Endothelial cell of umbilical vein (primary cell): Measurements from ENCODE around the gene CWC25. TPM values are rescaled to one million over a fixed set of nuclear protein-coding genes. Genes with fewer than 3 reads are reported as not detected.

Experiments
- BruUV-seq: library from RNA; stranded (reverse); fragments of 400-500 nt; replicated peaks from 2 replicates; lab custom pipeline; 2021; lab: Mats Ljungman, UMichigan
- CTCF ChIA-PET: fragments of 300-600, 350-600 bp; sonication (Branson Sonifier 250); formaldehyde crosslinking; loops from one replicate; lab custom pipeline; 2021; ENCODE audit warnings: antibody characterized with exemption, inconsistent platforms; lab: Charles Lee
- POLR2A ChIA-PET: fragments of 300-600, 350-600 bp; sonication (Branson Sonifier 250); formaldehyde crosslinking; loops from one replicate; lab custom pipeline; 2021; ENCODE audit warnings: antibody characterized with exemption, inconsistent platforms; lab: Charles Lee
- DNase-seq: peaks from one replicate; pipeline ENCODE4 v3.0.0-alpha.2; 2011; ENCODE audit warnings: low read depth, low spot score
- FAIRE-seq: peaks from 2 replicates; lab custom pipeline; 2011; peaks lifted over from hg19 to GRCh38; lab: Jason Lieb, UNC
- H2AFZ ChIP-seq: 2 replicates; pipeline ENCODE4 v1.6.0; 2012; ENCODE audit warnings: low read depth, low read length, control low read depth, inconsistent platforms
- H3K27ac ChIP-seq: 2 replicates; pipeline ENCODE4 v1.5.1; 2011; ENCODE audit warnings: low read depth, mild to moderate bottlenecking, control low read depth, low read length, moderate library complexity; ENCODE audit not compliant: insufficient read depth
- H3K27me3 ChIP-seq, 2 experiments: 2 replicates each; pipeline versions ENCODE4 v1.6.0 to v1.6.1; 2011; ENCODE audit warnings: low read length in 2 of 2, mixed read lengths in 1 of 2; ENCODE audit not compliant: control insufficient read depth in 2 of 2, insufficient read depth in 2 of 2
- H3K36me3 ChIP-seq, 2 experiments: 2 replicates in 1 of 2; 3 replicates in 1 of 2; pipeline ENCODE4 v1.5.1; 2011; ENCODE audit warnings: low read length in 2 of 2, mild to moderate bottlenecking in 1 of 2, moderate library complexity in 1 of 2; ENCODE audit not compliant: control insufficient read depth in 2 of 2, insufficient read depth in 2 of 2; ENCODE audit errors: extremely low read depth in 1 of 2
- H3K4me1 ChIP-seq: 3 replicates; pipeline ENCODE4 v1.5.1; 2011; ENCODE audit warnings: mild to moderate bottlenecking, low read length; ENCODE audit not compliant: control insufficient read depth, insufficient read depth; ENCODE audit errors: extremely low read depth
- H3K4me2 ChIP-seq: 2 replicates; pipeline ENCODE4 v1.6.1; 2011; ENCODE audit warnings: low read length, control low read depth, mixed read lengths; ENCODE audit not compliant: insufficient read depth
- H3K4me3 ChIP-seq, 3 experiments: fragments of 200-600 bp in 1 of 3; sonication (generic), shearing (Covaris generic) in 1 of 3; replicated peaks in 1 of 3; 2 replicates each; pipeline ENCODE4 v1.5.1; 2011 to 2016; ENCODE audit warnings: control low read depth in 3 of 3, low read length in 3 of 3, mild to moderate bottlenecking in 2 of 3, inconsistent platforms in 1 of 3, low read depth in 1 of 3, moderate library complexity in 1 of 3; ENCODE audit not compliant: insufficient read depth in 1 of 3
- H3K79me2 ChIP-seq: 2 replicates; pipeline ENCODE4 v1.6.0; 2012; ENCODE audit warnings: low read length, inconsistent platforms; ENCODE audit not compliant: control insufficient read depth, insufficient read depth
- H3K9ac ChIP-seq: replicated peaks from 2 replicates; pipeline ENCODE3; 2011; ENCODE audit warnings: low read length, control low read depth; ENCODE audit not compliant: insufficient read depth; ENCODE audit errors: extremely low read depth
- H3K9me1 ChIP-seq: replicated peaks from 3 replicates; pipeline ENCODE4 v1.6.0; 2011; ENCODE audit warnings: mild to moderate bottlenecking, low read length; ENCODE audit not compliant: control insufficient read depth, insufficient read depth; ENCODE audit errors: extremely low read depth
- H3K9me3 ChIP-seq: replicated peaks from 2 replicates; pipeline ENCODE4 v1.5.1; 2012; ENCODE audit warnings: low read length, inconsistent platforms; ENCODE audit not compliant: control insufficient read depth, insufficient read depth
- H4K20me1 ChIP-seq: replicated peaks from 2 replicates; pipeline ENCODE3; 2011; ENCODE audit warnings: mild to moderate bottlenecking, low read length; ENCODE audit not compliant: control insufficient read depth, insufficient read depth; ENCODE audit errors: extremely low read depth
- CTCF ChIP-seq, 2 donors: IDR thresholded peaks; 1 replicate in 1 of 2; 2 replicates in 1 of 2; pipeline ENCODE4 v1.5.1; 2011; ENCODE audit warnings: low read length in 2 of 2, mild to moderate bottlenecking in 2 of 2, moderate library complexity in 2 of 2, control low read depth in 1 of 2, inconsistent platforms in 1 of 2, low read depth in 1 of 2; ENCODE audit not compliant: insufficient read depth in 1 of 2; ENCODE audit errors: extremely low read depth in 1 of 2
- FOS ChIP-seq: IDR thresholded peaks from 2 replicates; pipeline ENCODE4 v1.6.1; 2011; ENCODE audit warnings: mild to moderate bottlenecking, low read length, moderate library complexity, borderline replicate concordance; ENCODE audit not compliant: insufficient read depth
- GATA2 ChIP-seq: IDR thresholded peaks from 2 replicates; pipeline ENCODE4 v1.7.0; 2011; ENCODE audit warnings: low read depth, mild to moderate bottlenecking, moderate library complexity, mixed read lengths, low read length; ENCODE audit not compliant: insufficient read length, insufficient read depth
- JUN ChIP-seq: IDR thresholded peaks from 2 replicates; pipeline ENCODE4 v1.6.1; 2011; ENCODE audit warnings: borderline replicate concordance, low read depth; ENCODE audit not compliant: insufficient read length, insufficient read depth
- MAX ChIP-seq: IDR thresholded peaks from 2 replicates; pipeline ENCODE4 v1.6.1; 2011; ENCODE audit not compliant: insufficient read depth, insufficient read length
- MYC ChIP-seq: IDR thresholded peaks from one replicate; pipeline ENCODE4 v1.6.1; 2011; ENCODE audit warnings: mild to moderate bottlenecking, low read depth, low read length
- POLR2A ChIP-seq: IDR thresholded peaks from 2 replicates; pipeline ENCODE4 v1.6.1; 2012; ENCODE audit warnings: low read depth, mild to moderate bottlenecking, control low read depth, low read length
- POLR2AphosphoS5 ChIP-seq: IDR thresholded peaks from 2 replicates; pipeline ENCODE4 v1.6.1; 2012; ENCODE audit warnings: low read depth, mild to moderate bottlenecking, control low read depth, low read length, moderate library complexity; ENCODE audit not compliant: insufficient read depth
- dilution Hi-C: fragments of 300-500 bp; cut with MboI; formaldehyde crosslinking; loops from one replicate; pipeline ENCODE4 v1.15.0; 2019; ENCODE audit warnings: low sequenced_read_pairs; ENCODE audit not compliant: extremely low pct_ligation_motif_present
- intact Hi-C: fragments of 100-400 bp; cut with micrococcal nuclease; formaldehyde crosslinking; loops from one replicate; pipeline ENCODE4 v1.10.0; 2022
- polyA plus RNA-seq, 4 experiments: library from polyadenylated mRNA; depleted of rRNA in 3 of 4; stranded (reverse) in 3 of 4; unstranded in 1 of 4; fragments of >200 nt; gene quantifications; 2 replicates each; pipeline versions ENCODE4 v1.2.1 to v1.2.3, GENCODE V29; 2011 to 2012; ENCODE audit warnings: missing spikeins in 1 of 4
- total RNA-seq: library from RNA; stranded (reverse); gene quantifications from 2 replicates; pipeline ENCODE4 v1.2.3, GENCODE V29; 2021

CWC25 gene
- total and polyA plus RNA-seq, 2 donors (not counting 3 experiments of a cell fraction or from before 2014, with no cell fraction given) = 13.8 to 20.0 TPM

GRCh38 chr17:38871247-38872015, 46.3 kb upstream of the CWC25 start:
- Histone ChIP-seq H4K20me1 (peaks cover 6% of the 10 kb centered on the region), H3K4me2 (peak overlapping the region; percentile 79), H3K9me1 (no peaks in the 10 kb centered on the region), H3K4me3 (peak overlapping the region; percentile 81 to 93 (median 88)), H3K27ac (peak overlapping the region; percentile 26), H3K27me3 (no peaks in the 10 kb centered on the region), H2AFZ (no peak overlapping the region), H3K79me2 (peaks cover 60% of the 10 kb centered on the region), H3K36me3 (peaks cover 0 to 3% of the 10 kb centered on the region in 2 experiments), H3K9ac (peak overlapping the region; percentile 67), H3K4me1 (peaks cover 38% of the 10 kb centered on the region), H3K9me3 (no peaks in the 10 kb centered on the region)
- peak; percentile 75 for DNase-seq
- intact Hi-C loops = loop anchor here (1.0 to 5.0 kb wide), 5 partner anchors 9 to 282 kb away; no protein-coding TSS in a partner anchor
- dilution Hi-C loops = no loop called here
- POLR2A ChIA-PET = interaction anchor here (1.1 to 2.0 kb wide), 5 partner anchors 9 to 282 kb away, joined by 3 to 8 read pairs (median 6); partner anchors contain the start of genes FBXO47 and RPL23
- FAIRE-seq = peak; percentile 90
- TF ChIP-seq POLR2AphosphoS5 = peak; percentile 72
- peak; percentile 48 for TF ChIP-seq POLR2A
- no peak for TF ChIP-seq MAX
- no peak for TF ChIP-seq MYC
- TF ChIP-seq JUN = peak; percentile 49
- peak; percentile 90 for TF ChIP-seq FOS
- TF ChIP-seq GATA2 = peak; percentile 35
- peak; percentile 4 to 16 for TF ChIP-seq CTCF (IDR thresholded peaks at IDR 0.05; ENCODE audit: extremely low read depth in 1 of 2, insufficient read depth in 1 of 2, low read depth in 1 of 2, low read length in 2 of 2)
- CTCF ChIA-PET = interaction anchor here (0.7 to 4.7 kb wide), 19 partner anchors 8 to 373 kb away, joined by 3 to 37 read pairs (median 4); no protein-coding TSS in a partner anchor
- BruUV-seq = no TSS peak
